ENCODE results near the gene XPO4.
"Not testable (repeated sequence)": the region's sequence is repeated elsewhere in the genome, so short reads cannot be mapped to it uniquely, and the experiment has no call there.

DNA sequence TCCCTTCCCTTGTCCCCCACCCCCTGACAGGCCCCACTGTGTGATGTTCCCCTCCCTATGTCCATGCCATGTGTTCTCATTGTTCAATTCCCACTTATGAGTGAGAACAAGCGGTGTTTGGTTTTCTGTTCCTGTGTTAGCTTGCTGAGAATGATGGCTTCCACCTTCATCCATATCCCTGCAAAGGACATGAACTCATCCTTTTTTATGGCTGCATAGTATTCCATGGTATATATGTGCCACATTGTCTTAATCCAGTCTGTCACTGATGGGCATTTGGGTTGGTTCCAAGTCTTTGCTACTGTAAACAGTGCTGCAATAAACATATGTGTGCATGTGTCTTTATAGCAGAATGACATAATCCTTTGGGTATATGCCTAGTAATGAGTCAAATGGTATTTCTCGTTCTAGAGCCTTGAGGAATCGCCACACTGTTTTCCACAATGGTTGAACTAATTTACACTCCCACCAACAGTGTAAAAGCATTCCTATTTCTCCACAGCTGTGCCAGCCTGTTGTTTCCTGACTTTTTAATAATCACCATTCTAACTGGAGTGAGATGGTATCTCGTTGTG lies 158.6 kb downstream of the XPO4 start:
- not testable (repeated sequence) for TF ChIP-seq NR2C2 (CRISPR knock-in tag; IDR thresholded peaks at IDR 0.05; ENCODE audit: borderline replicate concordance); SETDB1 (CRISPR knock-in tag; IDR thresholded peaks at IDR 0.05; ENCODE audit: borderline replicate concordance); ZKSCAN8 (CRISPR knock-in tag; IDR thresholded peaks at IDR 0.05; ENCODE audit: borderline replicate concordance); ZNF274 (CRISPR knock-in tag; IDR thresholded peaks at IDR 0.05); RAD51 (IDR thresholded peaks at IDR 0.05; ENCODE audit: borderline replicate concordance); EZH2 (conservative IDR thresholded peaks at IDR 0.05; ENCODE audit: low read depth, low read length); FOXA1 (IDR thresholded peaks at IDR 0.05); FOXA1 (CRISPR knock-in tag; IDR thresholded peaks at IDR 0.05); ZNF263 (CRISPR knock-in tag; IDR thresholded peaks at IDR 0.05); ESRRA (CRISPR knock-in tag; IDR thresholded peaks at IDR 0.05; ENCODE audit: low read depth); RFX1 (IDR thresholded peaks at IDR 0.05)
- TF ChIP-seq, protein P1, sequence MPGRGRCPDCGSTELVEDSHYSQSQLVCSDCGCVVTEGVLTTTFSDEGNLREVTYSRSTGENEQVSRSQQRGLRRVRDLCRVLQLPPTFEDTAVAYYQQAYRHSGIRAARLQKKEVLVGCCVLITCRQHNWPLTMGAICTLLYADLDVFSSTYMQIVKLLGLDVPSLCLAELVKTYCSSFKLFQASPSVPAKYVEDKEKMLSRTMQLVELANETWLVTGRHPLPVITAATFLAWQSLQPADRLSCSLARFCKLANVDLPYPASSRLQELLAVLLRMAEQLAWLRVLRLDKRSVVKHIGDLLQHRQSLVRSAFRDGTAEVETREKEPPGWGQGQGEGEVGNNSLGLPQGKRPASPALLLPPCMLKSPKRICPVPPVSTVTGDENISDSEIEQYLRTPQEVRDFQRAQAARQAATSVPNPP (CRISPR knock-in tag; IDR thresholded peaks at IDR 0.05): not testable (repeated sequence)
- TF ChIP-seq, protein P2, sequence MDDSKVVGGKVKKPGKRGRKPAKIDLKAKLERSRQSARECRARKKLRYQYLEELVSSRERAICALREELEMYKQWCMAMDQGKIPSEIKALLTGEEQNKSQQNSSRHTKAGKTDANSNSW (CRISPR knock-in tag; IDR thresholded peaks at IDR 0.05; ENCODE audit: borderline replicate concordance): not testable (repeated sequence)
- TF ChIP-seq, protein P3, sequence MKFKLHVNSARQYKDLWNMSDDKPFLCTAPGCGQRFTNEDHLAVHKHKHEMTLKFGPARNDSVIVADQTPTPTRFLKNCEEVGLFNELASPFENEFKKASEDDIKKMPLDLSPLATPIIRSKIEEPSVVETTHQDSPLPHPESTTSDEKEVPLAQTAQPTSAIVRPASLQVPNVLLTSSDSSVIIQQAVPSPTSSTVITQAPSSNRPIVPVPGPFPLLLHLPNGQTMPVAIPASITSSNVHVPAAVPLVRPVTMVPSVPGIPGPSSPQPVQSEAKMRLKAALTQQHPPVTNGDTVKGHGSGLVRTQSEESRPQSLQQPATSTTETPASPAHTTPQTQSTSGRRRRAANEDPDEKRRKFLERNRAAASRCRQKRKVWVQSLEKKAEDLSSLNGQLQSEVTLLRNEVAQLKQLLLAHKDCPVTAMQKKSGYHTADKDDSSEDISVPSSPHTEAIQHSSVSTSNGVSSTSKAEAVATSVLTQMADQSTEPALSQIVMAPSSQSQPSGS (CRISPR knock-in tag; IDR thresholded peaks at IDR 0.05): not testable (repeated sequence)
- TF ChIP-seq, protein P4, sequence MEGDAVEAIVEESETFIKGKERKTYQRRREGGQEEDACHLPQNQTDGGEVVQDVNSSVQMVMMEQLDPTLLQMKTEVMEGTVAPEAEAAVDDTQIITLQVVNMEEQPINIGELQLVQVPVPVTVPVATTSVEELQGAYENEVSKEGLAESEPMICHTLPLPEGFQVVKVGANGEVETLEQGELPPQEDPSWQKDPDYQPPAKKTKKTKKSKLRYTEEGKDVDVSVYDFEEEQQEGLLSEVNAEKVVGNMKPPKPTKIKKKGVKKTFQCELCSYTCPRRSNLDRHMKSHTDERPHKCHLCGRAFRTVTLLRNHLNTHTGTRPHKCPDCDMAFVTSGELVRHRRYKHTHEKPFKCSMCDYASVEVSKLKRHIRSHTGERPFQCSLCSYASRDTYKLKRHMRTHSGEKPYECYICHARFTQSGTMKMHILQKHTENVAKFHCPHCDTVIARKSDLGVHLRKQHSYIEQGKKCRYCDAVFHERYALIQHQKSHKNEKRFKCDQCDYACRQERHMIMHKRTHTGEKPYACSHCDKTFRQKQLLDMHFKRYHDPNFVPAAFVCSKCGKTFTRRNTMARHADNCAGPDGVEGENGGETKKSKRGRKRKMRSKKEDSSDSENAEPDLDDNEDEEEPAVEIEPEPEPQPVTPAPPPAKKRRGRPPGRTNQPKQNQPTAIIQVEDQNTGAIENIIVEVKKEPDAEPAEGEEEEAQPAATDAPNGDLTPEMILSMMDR (CRISPR knock-in tag; IDR thresholded peaks at IDR 0.05): not testable (repeated sequence)

All from HepG2 (cell line).